ENCODE data around the gene DCLRE1A.

GRCh38 chr10:113880236-113880635, 26.4 kb upstream of the DCLRE1A start:
- TF ChIP-seq ATF3 (CRISPR knock-in tag; IDR thresholded peaks at IDR 0.05), result no peak
- TF ChIP-seq, protein P1, sequence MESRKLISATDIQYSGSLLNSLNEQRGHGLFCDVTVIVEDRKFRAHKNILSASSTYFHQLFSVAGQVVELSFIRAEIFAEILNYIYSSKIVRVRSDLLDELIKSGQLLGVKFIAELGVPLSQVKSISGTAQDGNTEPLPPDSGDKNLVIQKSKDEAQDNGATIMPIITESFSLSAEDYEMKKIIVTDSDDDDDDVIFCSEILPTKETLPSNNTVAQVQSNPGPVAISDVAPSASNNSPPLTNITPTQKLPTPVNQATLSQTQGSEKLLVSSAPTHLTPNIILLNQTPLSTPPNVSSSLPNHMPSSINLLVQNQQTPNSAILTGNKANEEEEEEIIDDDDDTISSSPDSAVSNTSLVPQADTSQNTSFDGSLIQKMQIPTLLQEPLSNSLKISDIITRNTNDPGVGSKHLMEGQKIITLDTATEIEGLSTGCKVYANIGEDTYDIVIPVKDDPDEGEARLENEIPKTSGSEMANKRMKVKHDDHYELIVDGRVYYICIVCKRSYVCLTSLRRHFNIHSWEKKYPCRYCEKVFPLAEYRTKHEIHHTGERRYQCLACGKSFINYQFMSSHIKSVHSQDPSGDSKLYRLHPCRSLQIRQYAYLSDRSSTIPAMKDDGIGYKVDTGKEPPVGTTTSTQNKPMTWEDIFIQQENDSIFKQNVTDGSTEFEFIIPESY (CRISPR knock-in tag; IDR thresholded peaks at IDR 0.05), result no peak
- TF ChIP-seq MAZ (IDR thresholded peaks at IDR 0.05; ENCODE audit: borderline replicate concordance, low read depth, low read length), result no peak
- TF ChIP-seq MAZ (CRISPR knock-in tag; IDR thresholded peaks at IDR 0.05; ENCODE audit: low read depth), result no peak
- no peak for TF ChIP-seq TAF1 (CRISPR knock-in tag; IDR thresholded peaks at IDR 0.05)
- no peak for TF ChIP-seq NR2F2 (IDR thresholded peaks at IDR 0.05; ENCODE audit: borderline replicate concordance, low read depth)
- TF ChIP-seq MAFK (conservative IDR thresholded peaks at IDR 0.05 in 1 of 2, IDR thresholded peaks at IDR 0.05 in 1 of 2; ENCODE audit: low read length in 2 of 2), result no peak
- TF ChIP-seq CTCF (CRISPR knock-in tag; IDR thresholded peaks at IDR 0.05), result no peak
- no peak for TF ChIP-seq ATM (IDR thresholded peaks at IDR 0.05; ENCODE audit: borderline replicate concordance)
- TF ChIP-seq ZNF766 (CRISPR knock-in tag; IDR thresholded peaks at IDR 0.05; ENCODE audit: borderline replicate concordance), result no peak
